Gastroesophageal sphincter (tissue), 4 donors: ENCODE results near the gene MYCBPAP. TPM values are rescaled to one million over a fixed set of nuclear protein-coding genes. Genes with fewer than 3 reads are reported as not detected.

ENCODE experiments used
- ATAC-seq: fragments of 150-250 bp; one replicate; pipeline ENCODE4 v1.9.1; 2016; ENCODE audit warnings: mild to moderate bottlenecking, moderate library complexity
- H3K27ac ChIP-seq, 4 donors: fragments of 200-600 bp; sonication (generic) in 3 of 4; 1 replicate in 3 of 4; 2 replicates in 1 of 4; pipeline ENCODE4 v1.5.1; 2016 to 2019
- H3K27me3 ChIP-seq: fragments of 200-600 bp; sonication (generic); one replicate; pipeline ENCODE4 v1.5.1; 2019
- H3K36me3 ChIP-seq, 2 donors: fragments of 200-600 bp; sonication (generic); one replicate each; pipeline ENCODE4 v1.5.1; 2019; ENCODE audit warnings: control low read depth in 1 of 2
- H3K4me1 ChIP-seq, 3 donors: fragments of 200-600 bp; sonication (generic); 1 replicate in 2 of 3; 2 replicates in 1 of 3; pipeline ENCODE4 v1.5.1; 2016 to 2019; ENCODE audit warnings: control low read depth in 2 of 3
- H3K4me3 ChIP-seq, 2 donors: fragments of 200-600 bp; sonication (generic); one replicate each; pipeline ENCODE4 v1.5.1; 2019; ENCODE audit warnings: mild to moderate bottlenecking in 1 of 2, moderate library complexity in 1 of 2
- H3K9me3 ChIP-seq, 3 donors: fragments of 200-600 bp; sonication (generic); one replicate each; pipeline ENCODE4 v1.5.1; 2017 to 2019; ENCODE audit warnings: control low read depth in 2 of 3
- EP300 ChIP-seq: sonication (generic); formaldehyde crosslinking; IDR thresholded peaks from one replicate; pipeline ENCODE4 v1.6.1; 2017; ENCODE audit warnings: antibody characterized with exemption, mild to moderate bottlenecking
- POLR2A ChIP-seq, 2 donors: fragments of 450-650 bp; IDR thresholded peaks; one replicate each; pipeline ENCODE4 v1.6.1; 2017; ENCODE audit warnings: antibody characterized with exemption in 2 of 2, mild to moderate bottlenecking in 2 of 2, moderate library complexity in 1 of 2
- POLR2AphosphoS5 ChIP-seq: sonication (generic); formaldehyde crosslinking; IDR thresholded peaks from one replicate; pipeline ENCODE4 v1.6.1; 2017; ENCODE audit warnings: antibody characterized with exemption
- WGBS, 2 donors: methylation state at CpG; one replicate each; pipeline ENCODE4 v1.1.5; 2018; ENCODE audit warnings: low coverage in 1 of 2; 5-methylcytosine and 5-hydroxymethylcytosine counted together
- total RNA-seq, 4 donors: library from RNA; depleted of rRNA; stranded (reverse); fragments of >200 nt; gene quantifications; one replicate each; pipeline ENCODE4 v1.1.0, GENCODE V29; 2016
- TF ChIP-seq, protein P1 (sequence below), 4 experiments: fragments of 200-600 bp in 2 of 4; fragments of 450-650 bp in 2 of 4; sonication (generic) in 1 of 4; IDR thresholded peaks; one replicate each; pipeline ENCODE4 v1.5.1; 2017 to 2019; ENCODE audit warnings: antibody characterized with exemption in 4 of 4, mild to moderate bottlenecking in 2 of 4, moderate library complexity in 2 of 4

MYCBPAP gene
- total RNA-seq, 4 donors from 2014 or later, result 0.27 to 0.31 TPM; not detected in 2

DNA sequence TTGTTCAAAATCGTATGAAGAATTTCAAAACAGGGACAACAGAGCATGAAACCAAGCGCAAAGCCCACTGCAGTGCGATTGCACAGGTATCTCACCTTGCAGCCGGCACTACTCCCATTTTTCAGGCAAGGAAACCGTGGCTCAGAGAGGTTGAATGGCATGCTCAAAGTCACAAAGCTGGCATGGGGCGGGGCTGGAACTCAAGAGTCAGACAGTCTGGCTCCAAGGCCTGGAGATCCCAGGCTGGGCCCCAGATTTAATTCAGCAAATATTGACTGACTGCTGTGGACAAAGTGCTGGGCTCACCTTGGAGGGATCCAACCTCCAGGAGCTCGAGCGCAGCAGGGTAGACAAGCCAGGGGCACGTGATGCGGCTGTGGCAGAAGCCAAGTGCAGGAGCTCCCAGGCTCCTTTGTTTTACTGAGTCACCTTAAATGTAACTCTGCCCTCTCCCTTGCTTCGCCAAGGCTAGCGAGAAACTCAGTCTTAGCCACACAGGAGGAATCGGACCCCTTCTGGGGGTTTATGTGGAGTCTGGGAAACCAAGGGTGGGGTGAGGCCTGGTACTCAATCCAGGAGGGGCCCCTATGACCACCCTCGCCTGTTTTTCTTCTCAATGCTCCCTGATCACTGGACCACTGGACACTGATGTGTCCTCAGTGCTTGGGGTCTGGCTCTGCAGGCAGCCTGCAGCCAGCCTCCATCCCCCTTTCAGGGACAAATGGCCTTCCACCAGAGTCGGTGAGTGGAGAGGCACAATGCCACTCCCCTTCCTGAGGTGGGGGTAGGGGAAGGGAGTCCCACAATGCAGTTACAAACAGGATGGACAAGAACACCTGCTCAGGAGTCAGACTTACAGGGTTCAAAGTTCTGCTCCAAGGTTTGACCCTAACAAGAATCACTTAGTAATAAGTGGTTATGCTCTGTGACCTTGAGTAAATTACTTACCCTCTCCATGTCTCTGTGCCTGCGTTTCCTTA lies 34.8 kb downstream of the MYCBPAP start:
- Histone ChIP-seq H3K36me3 (no peaks in the 10 kb centered on the region), H3K9me3 (no peaks in the 10 kb centered on the region), H3K27me3 (no peaks in the 10 kb centered on the region), H3K4me3 (peak overlapping the region in 1 of 2 donors; percentile 68), H3K4me1 (peaks cover 0 to 43% (median 20%) of the 10 kb centered on the region in 3 donors), H3K27ac (peak overlapping the region in 1 of 4 donors; percentile 84)
- TF ChIP-seq EP300 (no peak), POLR2AphosphoS5 (no peak), POLR2A (IDR thresholded peaks at IDR 0.05) (no peak)
- TF ChIP-seq, protein P1, sequence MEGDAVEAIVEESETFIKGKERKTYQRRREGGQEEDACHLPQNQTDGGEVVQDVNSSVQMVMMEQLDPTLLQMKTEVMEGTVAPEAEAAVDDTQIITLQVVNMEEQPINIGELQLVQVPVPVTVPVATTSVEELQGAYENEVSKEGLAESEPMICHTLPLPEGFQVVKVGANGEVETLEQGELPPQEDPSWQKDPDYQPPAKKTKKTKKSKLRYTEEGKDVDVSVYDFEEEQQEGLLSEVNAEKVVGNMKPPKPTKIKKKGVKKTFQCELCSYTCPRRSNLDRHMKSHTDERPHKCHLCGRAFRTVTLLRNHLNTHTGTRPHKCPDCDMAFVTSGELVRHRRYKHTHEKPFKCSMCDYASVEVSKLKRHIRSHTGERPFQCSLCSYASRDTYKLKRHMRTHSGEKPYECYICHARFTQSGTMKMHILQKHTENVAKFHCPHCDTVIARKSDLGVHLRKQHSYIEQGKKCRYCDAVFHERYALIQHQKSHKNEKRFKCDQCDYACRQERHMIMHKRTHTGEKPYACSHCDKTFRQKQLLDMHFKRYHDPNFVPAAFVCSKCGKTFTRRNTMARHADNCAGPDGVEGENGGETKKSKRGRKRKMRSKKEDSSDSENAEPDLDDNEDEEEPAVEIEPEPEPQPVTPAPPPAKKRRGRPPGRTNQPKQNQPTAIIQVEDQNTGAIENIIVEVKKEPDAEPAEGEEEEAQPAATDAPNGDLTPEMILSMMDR (IDR thresholded peaks at IDR 0.05), result no peak
- WGBS, 2 donors, result 67 to 80% methylated on average over 2 to 5 of the region's 16 CpGs
- no peak for ATAC-seq

DNA sequence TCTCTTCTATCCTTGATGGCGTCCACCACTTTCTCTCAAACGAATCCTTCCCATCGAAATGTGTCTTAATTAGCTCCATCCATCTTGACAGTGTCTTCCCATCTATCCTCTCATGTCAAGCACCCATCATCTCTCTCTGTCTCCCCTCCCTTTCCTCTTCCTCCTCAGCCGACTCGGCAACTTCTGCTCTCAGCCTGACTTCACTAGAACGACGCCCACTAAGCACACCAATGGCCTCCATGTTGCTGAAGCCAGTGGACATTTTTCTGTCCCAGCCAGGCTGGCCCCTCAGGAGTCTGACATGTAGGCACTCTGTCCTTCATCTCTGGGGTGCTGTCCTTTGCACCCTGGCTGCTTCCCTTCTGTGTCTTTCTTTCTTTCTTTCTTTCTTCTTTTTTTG lies 36.3 kb downstream of the MYCBPAP start:
- Histone ChIP-seq H3K4me3 (no peak overlapping the region), H3K4me1 (peaks cover 0 to 48% (median 20%) of the 10 kb centered on the region in 3 donors), H3K27ac (no peak overlapping the region), H3K36me3 (peaks cover 0 to 13% of the 10 kb centered on the region in 2 donors), H3K9me3 (no peaks in the 10 kb centered on the region), H3K27me3 (no peaks in the 10 kb centered on the region)
- TF ChIP-seq POLR2AphosphoS5 (no peak), EP300 (no peak), POLR2A (IDR thresholded peaks at IDR 0.05) (no peak)
- TF ChIP-seq, protein P1 (IDR thresholded peaks at IDR 0.05), result no peak
- ATAC-seq, result no peak
- 66 to 77% methylated on average over 7 of the region's 7 CpGs for WGBS, 2 donors

DNA sequence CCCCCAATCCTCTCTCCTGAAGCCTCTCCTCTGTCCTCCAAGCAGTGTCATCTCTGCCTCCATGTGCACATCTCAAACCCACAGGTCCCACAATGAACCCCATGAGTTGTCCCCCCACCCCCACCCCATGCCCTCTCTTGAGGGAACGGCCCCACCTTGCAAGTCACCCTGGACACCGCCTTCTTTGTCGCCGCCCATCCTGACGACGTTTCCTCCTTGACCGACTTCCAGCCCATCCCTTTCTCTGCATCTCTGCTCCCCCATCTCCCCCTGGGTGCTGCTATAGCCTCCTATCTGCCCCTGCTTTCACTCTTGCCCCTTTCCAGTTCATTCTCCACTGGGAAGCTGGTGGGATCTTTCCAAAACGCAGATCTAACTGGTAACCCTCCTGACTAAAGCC lies 37.1 kb downstream of the MYCBPAP start:
- 64 to 100% methylated on average over 1 to 8 of the region's 8 CpGs for WGBS, 2 donors
- H3K9me3 ChIP-seq, result no peaks in the 10 kb centered on the region
- H3K27ac ChIP-seq, result no peak overlapping the region
- H3K4me1 ChIP-seq, result peaks cover 0 to 48% (median 20%) of the 10 kb centered on the region in 3 donors
- no peak for ATAC-seq
- peaks cover 0 to 21% of the 10 kb centered on the region in 2 donors for H3K36me3 ChIP-seq
- H3K4me3 ChIP-seq, result no peak overlapping the region
- TF ChIP-seq POLR2AphosphoS5, result no peak
- no peaks in the 10 kb centered on the region for H3K27me3 ChIP-seq

DNA sequence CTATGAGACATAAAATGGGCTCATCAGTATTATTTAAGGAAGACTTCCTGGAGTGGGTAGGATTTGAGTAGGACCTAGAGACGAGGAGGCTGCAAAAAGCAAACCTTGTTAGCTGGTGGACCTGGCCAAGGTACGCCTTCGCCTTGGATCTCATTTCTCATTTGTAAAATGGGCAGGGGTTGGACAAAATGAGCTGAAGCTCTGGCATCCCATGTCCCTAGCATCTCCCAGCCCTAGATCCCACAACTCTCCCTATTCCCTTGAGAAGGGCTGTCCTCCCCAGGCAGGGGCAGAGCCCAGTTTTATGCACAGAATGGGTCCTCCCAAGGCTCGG lies 38.4 kb downstream of the MYCBPAP start:
- WGBS, 2 donors, result 52 to 57% methylated on average over 3 of the region's 4 CpGs
- Histone ChIP-seq H3K4me3 (peak overlapping the region in 1 of 2 donors; percentile 65), H3K27ac (peak overlapping the region in 3 of 4 donors; percentile 82 to 90 (median 84)), H3K27me3 (no peaks in the 10 kb centered on the region), H3K4me1 (peaks cover 0 to 49% (median 20%) of the 10 kb centered on the region in 3 donors), H3K36me3 (peaks cover 0 to 31% of the 10 kb centered on the region in 2 donors), H3K9me3 (no peaks in the 10 kb centered on the region)
- TF ChIP-seq, protein P1 (IDR thresholded peaks at IDR 0.05), result no peak
- no peak for TF ChIP-seq EP300
- no peak for TF ChIP-seq POLR2A (IDR thresholded peaks at IDR 0.05)
- no peak for TF ChIP-seq POLR2AphosphoS5
- ATAC-seq, result no peak

DNA sequence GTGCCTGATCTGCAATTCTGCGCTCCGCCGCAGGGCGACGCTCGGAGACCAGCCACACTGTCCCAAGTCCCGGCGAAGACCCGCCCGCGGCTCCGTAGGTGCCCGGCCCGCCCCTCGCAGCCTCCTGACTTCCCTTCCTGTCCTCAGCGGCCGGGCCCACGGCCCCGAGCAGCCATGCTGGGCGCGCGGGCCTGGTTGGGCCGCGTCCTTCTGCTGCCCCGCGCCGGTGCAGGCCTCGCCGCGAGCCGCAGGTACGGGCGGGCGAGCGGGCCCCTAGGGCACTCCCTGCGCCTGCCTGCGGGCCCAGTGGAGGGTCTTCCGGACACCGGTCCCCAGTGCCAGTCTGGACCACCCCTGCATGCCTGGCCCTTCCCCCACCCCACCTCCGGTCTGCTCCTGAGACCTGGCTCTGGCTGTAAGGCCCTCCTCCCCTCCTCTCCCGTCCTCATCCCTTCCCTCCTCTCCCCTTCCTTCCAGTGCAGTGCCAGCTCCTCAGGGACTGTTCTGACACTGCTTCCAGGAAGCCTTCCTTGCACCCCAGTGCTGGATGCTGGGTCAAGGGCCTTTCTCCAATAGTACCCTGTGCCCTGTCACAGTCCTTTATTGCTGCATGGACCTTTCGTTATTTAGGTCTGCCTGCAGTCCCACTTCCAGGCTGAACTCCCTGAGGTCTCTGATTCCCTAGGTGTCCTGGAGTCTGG lies 38.9 kb downstream of the MYCBPAP start, which contains the start of gene SPATA20:
TSS of gene SPATA20 (plus strand) at position 140 of the 701 bp plus-strand sequence. CDS start at position 175, 35 bp downstream.
- H3K27me3 ChIP-seq, result no peaks in the 10 kb centered on the region
- WGBS, 2 donors, result 35 to 43% methylated on average over 1 to 2 of the region's 42 CpGs
- H3K4me3 ChIP-seq, result peak within 1 kb of the TSS; percentile 64 to 65
- TF ChIP-seq EP300, result no peak
- TF ChIP-seq POLR2A (IDR thresholded peaks at IDR 0.05), result peak; percentile 70 to 90
- TF ChIP-seq, protein P1 (IDR thresholded peaks at IDR 0.05), result peak in 3 of 4 experiments; percentile 99 to 100 (median 99)
- TF ChIP-seq POLR2AphosphoS5, result peak; percentile 27
- peaks cover 0 to 46% (median 20%) of the 10 kb centered on the region in 3 donors for H3K4me1 ChIP-seq
- peaks cover 0 to 36% of the 10 kb centered on the region in 2 donors for H3K36me3 ChIP-seq
- peak; percentile 90 for ATAC-seq
- peak within 1 kb of the TSS; percentile 66 to 90 (median 83) for H3K27ac ChIP-seq
- no peaks in the 10 kb centered on the region for H3K9me3 ChIP-seq
